Measurements from ENCODE around the gene FRMD4B. TPM values are rescaled to one million over a fixed set of nuclear protein-coding genes. Genes with fewer than 3 reads are reported as not detected.

FRMD4B gene
- polyA plus RNA-seq, 3 donors, result 13.2 to 21.0 (median 19.6) TPM

- H3K36me3 ChIP-seq (replicated peaks in 1 of 2; ENCODE audit: control insufficient read depth in 1 of 2, insufficient read depth in 2 of 2, low read length in 2 of 2), result no peaks in the 10 kb centered on the region
- no peak overlapping the region for H3K4me2 ChIP-seq (replicated peaks; ENCODE audit: extremely low read depth, low read length, poor library complexity, severe bottlenecking)
- intact Hi-C loops (cut with micrococcal nuclease), result no loop called here
- Mint-ChIP-seq H3K27me3 (ENCODE audit: low read depth in 3 of 3) (peaks cover 3 to 5% (median 3%) of the 10 kb centered on the region in 3 donors), H3K36me3 (no peaks in the 10 kb centered on the region), H3K4me3 (no peak overlapping the region), H3K9me3 (peaks cover 0 to 5% (median 3%) of the 10 kb centered on the region in 7 donors), H3K4me1 (no peaks in the 10 kb centered on the region), H3K27ac (peak overlapping the region in 1 of 7 donors; percentile 30)
- H3K9me3 ChIP-seq (replicated peaks in 1 of 2; ENCODE audit: control insufficient read depth in 1 of 2, insufficient read depth in 1 of 2, low read length in 2 of 2), result peaks cover 0 to 4% of the 10 kb centered on the region in 2 donors
- no peak for DNase-seq
- no peaks in the 10 kb centered on the region for H3K79me2 ChIP-seq (ENCODE audit: insufficient read depth, low read length)
- H3K27me3 ChIP-seq (ENCODE audit: control insufficient read depth in 2 of 2, insufficient read depth in 2 of 2, low read length in 2 of 2), result no peaks in the 10 kb centered on the region
- no peak overlapping the region for H2AFZ ChIP-seq (ENCODE audit: insufficient read depth, low read depth, low read length, poor library complexity, severe bottlenecking)
- no peak for TF ChIP-seq CTCF (IDR thresholded peaks at IDR 0.05)
- no peak overlapping the region for H3K9ac ChIP-seq (ENCODE audit: insufficient read depth, low read length, poor library complexity, severe bottlenecking)
- H3K4me1 ChIP-seq (ENCODE audit: control insufficient read depth in 1 of 2, insufficient read depth in 2 of 2, low read length in 2 of 2), result no peaks in the 10 kb centered on the region
- 100% methylated on average over 1 of the region's 2 CpGs for WGBS (ENCODE audit: insufficient coverage)
- H3K27ac ChIP-seq (ENCODE audit: low read depth in 1 of 2, low read length in 2 of 2), result no peak overlapping the region
- no peaks in the 10 kb centered on the region for H4K20me1 ChIP-seq (ENCODE audit: insufficient read depth, low read length)
- H3K4me3 ChIP-seq (replicated peaks in 1 of 3; ENCODE audit: low read depth in 2 of 3, low read length in 3 of 3), result no peak overlapping the region
Measured at GRCh38 chr3:69137412-69137811, 248.5 kb downstream of the FRMD4B start.

- no peaks in the 10 kb centered on the region for H3K79me2 ChIP-seq (ENCODE audit: insufficient read depth, low read length)
- peaks cover 0 to 5% (median 4%) of the 10 kb centered on the region in 7 donors for H3K9me3 Mint-ChIP-seq
- H4K20me1 ChIP-seq (ENCODE audit: insufficient read depth, low read length), result no peaks in the 10 kb centered on the region
- DNase-seq, result no peak
- no peaks in the 10 kb centered on the region for H3K36me3 ChIP-seq (replicated peaks in 1 of 2; ENCODE audit: control insufficient read depth in 1 of 2, insufficient read depth in 2 of 2, low read length in 2 of 2)
- H3K27me3 Mint-ChIP-seq (ENCODE audit: low read depth in 3 of 3), result peaks cover 3 to 5% (median 3%) of the 10 kb centered on the region in 3 donors
- H3K4me1 ChIP-seq (ENCODE audit: control insufficient read depth in 1 of 2, insufficient read depth in 2 of 2, low read length in 2 of 2), result no peaks in the 10 kb centered on the region
- H3K36me3 Mint-ChIP-seq, result no peaks in the 10 kb centered on the region
- H3K27me3 ChIP-seq (ENCODE audit: control insufficient read depth in 2 of 2, insufficient read depth in 2 of 2, low read length in 2 of 2), result no peaks in the 10 kb centered on the region
- H3K4me1 Mint-ChIP-seq, result no peaks in the 10 kb centered on the region
- no peak overlapping the region for H3K4me2 ChIP-seq (replicated peaks; ENCODE audit: extremely low read depth, low read length, poor library complexity, severe bottlenecking)
- no peak overlapping the region for H3K4me3 ChIP-seq (replicated peaks in 1 of 3; ENCODE audit: low read depth in 2 of 3, low read length in 3 of 3)
- peaks cover 0 to 4% of the 10 kb centered on the region in 2 donors for H3K9me3 ChIP-seq (replicated peaks in 1 of 2; ENCODE audit: control insufficient read depth in 1 of 2, insufficient read depth in 1 of 2, low read length in 2 of 2)
- intact Hi-C loops (cut with micrococcal nuclease), result no loop called here
- no peak overlapping the region for H3K9ac ChIP-seq (ENCODE audit: insufficient read depth, low read length, poor library complexity, severe bottlenecking)
- no peak overlapping the region for H3K27ac ChIP-seq (ENCODE audit: low read depth in 1 of 2, low read length in 2 of 2)
- H3K27ac Mint-ChIP-seq, result no peak overlapping the region
- no peak overlapping the region for H3K4me3 Mint-ChIP-seq
- no peak overlapping the region for H2AFZ ChIP-seq (ENCODE audit: insufficient read depth, low read depth, low read length, poor library complexity, severe bottlenecking)
- TF ChIP-seq CTCF (IDR thresholded peaks at IDR 0.05), result no peak
Measured at GRCh38 chr3:69137005-69137404, 248.9 kb downstream of the FRMD4B start.
